H1 (cell line): ENCODE data around the gene GOLGA6C. TPM values are rescaled to one million over a fixed set of nuclear protein-coding genes. Genes with fewer than 3 reads are reported as not detected.

Experiments used
- CTCF ChIA-PET: fragments of 300-600 bp; sonication (Branson Sonifier 250); formaldehyde crosslinking; loops from one replicate; lab custom pipeline; 2021; ENCODE audit not compliant: partially characterized antibody; lab: Charles Lee
- POLR2A ChIA-PET: fragments of 300-600 bp; sonication (Branson Sonifier 250); formaldehyde crosslinking; loops from one replicate; lab custom pipeline; 2021; ENCODE audit warnings: inconsistent platforms; ENCODE audit not compliant: partially characterized antibody; lab: Charles Lee
- DNase-seq, 2 experiments: peaks; one replicate each; pipeline versions ENCODE4 v3.0.0 to v3.0.0-alpha.2; 2010 to 2022; ENCODE audit warnings: low spot score in 2 of 2, low read depth in 1 of 2, mixed read lengths in 1 of 2
- FAIRE-seq: peaks from 2 replicates; lab custom pipeline; 2011; peaks lifted over from hg19 to GRCh38; lab: Jason Lieb, UNC
- H2AFZ ChIP-seq: 2 replicates; pipeline ENCODE4 v1.8.1; 2012; ENCODE audit warnings: low read length, inconsistent platforms
- H2AK5ac ChIP-seq: 2 replicates; pipeline ENCODE4 v1.6.1; 2013; ENCODE audit warnings: low read depth, low read length
- H2BK120ac ChIP-seq: replicated peaks from 2 replicates; pipeline ENCODE3; 2013; ENCODE audit warnings: low read depth, low read length, inconsistent platforms
- H2BK12ac ChIP-seq: 2 replicates; pipeline ENCODE4 v1.6.1; 2013; ENCODE audit warnings: low read depth, low read length
- H2BK15ac ChIP-seq: 2 replicates; pipeline ENCODE4 v1.6.1; 2013; ENCODE audit warnings: low read length
- H2BK20ac ChIP-seq: 2 replicates; pipeline ENCODE4 v1.6.1; 2013; ENCODE audit warnings: low read length
- H2BK5ac ChIP-seq: 2 replicates; pipeline ENCODE4 v1.6.1; 2013; ENCODE audit warnings: low read depth, low read length
- H3K14ac ChIP-seq: 2 replicates; pipeline ENCODE4 v1.6.1; 2013; ENCODE audit warnings: inconsistent platforms; ENCODE audit not compliant: insufficient read length
- H3K18ac ChIP-seq: 2 replicates; pipeline ENCODE4 v1.6.1; 2013; ENCODE audit warnings: low read length; ENCODE audit errors: extremely low read depth
- H3K23ac ChIP-seq: 2 replicates; pipeline ENCODE4 v1.6.1; 2013; ENCODE audit warnings: inconsistent platforms; ENCODE audit not compliant: insufficient read length
- H3K23me2 ChIP-seq: 2 replicates; pipeline ENCODE4 v1.6.1; 2013; ENCODE audit warnings: low read depth, low read length
- H3K27ac ChIP-seq: 2 replicates; pipeline ENCODE4 v1.6.1; 2011; ENCODE audit warnings: low read depth, low read length, inconsistent platforms
- H3K27me3 ChIP-seq, 4 experiments: replicated peaks in 1 of 4; 1 replicate in 1 of 4; 2 replicates in 3 of 4; pipeline versions ENCODE4 v1.6.1 to v1.8.1; 2011 to 2013; ENCODE audit warnings: low read length in 3 of 4, mild to moderate bottlenecking in 3 of 4, inconsistent platforms in 2 of 4, mixed read lengths in 2 of 4, moderate library complexity in 1 of 4; ENCODE audit not compliant: control insufficient read depth in 3 of 4, insufficient read depth in 3 of 4; ENCODE audit errors: extremely low read depth in 1 of 4
- H3K36me3 ChIP-seq, 4 experiments: 2 replicates each; pipeline versions ENCODE4 v1.6.1 to v1.8.1; 2011 to 2013; ENCODE audit warnings: mild to moderate bottlenecking in 4 of 4, low read length in 3 of 4, moderate library complexity in 2 of 4, control low read depth in 1 of 4, inconsistent platforms in 1 of 4; ENCODE audit not compliant: insufficient read depth in 4 of 4, control insufficient read depth in 2 of 4
- H3K4ac ChIP-seq: replicated peaks from 2 replicates; pipeline ENCODE3; 2013; ENCODE audit warnings: low read length, low read depth, mixed read lengths, inconsistent platforms; ENCODE audit not compliant: insufficient read length
- H3K4me1 ChIP-seq, 4 experiments: replicated peaks in 1 of 4; 1 replicate in 1 of 4; 2 replicates in 3 of 4; pipeline versions ENCODE4 v1.6.1 to v1.8.1; 2011 to 2013; ENCODE audit warnings: low read length in 3 of 4, inconsistent platforms in 2 of 4, mixed read lengths in 1 of 4; ENCODE audit not compliant: insufficient read depth in 4 of 4, control insufficient read depth in 3 of 4
- H3K4me2 ChIP-seq, 2 experiments: 2 replicates each; pipeline versions ENCODE4 v1.6.1 to v1.8.1; 2011 to 2013; ENCODE audit warnings: low read depth in 2 of 2, low read length in 2 of 2, control low read depth in 1 of 2, inconsistent platforms in 1 of 2, mild to moderate bottlenecking in 1 of 2; ENCODE audit not compliant: insufficient read depth in 1 of 2
- H3K4me3 ChIP-seq, 4 experiments: fragments of 200-600, 300-600 bp in 1 of 4; sonication (generic), shearing (Covaris generic), sonication (Bioruptor Twin) in 1 of 4; 2 replicates each; pipeline versions ENCODE4 v1.5.1 to v1.8.1; 2011 to 2016; ENCODE audit warnings: low read length in 4 of 4, low read depth in 3 of 4, control low read depth in 2 of 4, inconsistent platforms in 2 of 4, mild to moderate bottlenecking in 2 of 4, mixed read lengths in 1 of 4, moderate library complexity in 1 of 4; ENCODE audit not compliant: insufficient read depth in 2 of 4; ENCODE audit errors: extremely low read depth in 1 of 4
- H3K56ac ChIP-seq: replicated peaks from 2 replicates; pipeline ENCODE3; 2013; ENCODE audit warnings: low read depth, mild to moderate bottlenecking, mixed read lengths, low read length, inconsistent platforms; ENCODE audit not compliant: insufficient read length
- H3K79me1 ChIP-seq: 2 replicates; pipeline ENCODE4 v1.6.1; 2013; ENCODE audit warnings: low read depth, low read length, control low read depth
- H3K79me2 ChIP-seq, 2 experiments: 2 replicates each; pipeline versions ENCODE4 v1.6.1 to v1.8.1; 2012 to 2013; ENCODE audit warnings: low read length in 2 of 2, mild to moderate bottlenecking in 2 of 2, inconsistent platforms in 1 of 2; ENCODE audit not compliant: insufficient read depth in 2 of 2, control insufficient read depth in 1 of 2
- H3K9ac ChIP-seq, 4 experiments: replicated peaks in 1 of 4; 1 replicate in 1 of 4; 2 replicates in 3 of 4; pipeline versions ENCODE4 v1.6.1 to v1.8.1; 2011 to 2013; ENCODE audit warnings: low read depth in 3 of 4, low read length in 3 of 4, control low read depth in 2 of 4, mild to moderate bottlenecking in 2 of 4, moderate library complexity in 2 of 4, inconsistent platforms in 1 of 4; ENCODE audit errors: extremely low read depth in 1 of 4
- H3K9me3 ChIP-seq, 2 experiments: 2 replicates each; pipeline versions ENCODE4 v1.6.1 to v1.8.1; 2012 to 2013; ENCODE audit warnings: mild to moderate bottlenecking in 2 of 2, moderate library complexity in 2 of 2, control low read depth in 1 of 2, inconsistent platforms in 1 of 2, low read depth in 1 of 2, low read length in 1 of 2, mixed read lengths in 1 of 2; ENCODE audit not compliant: insufficient read depth in 2 of 2
- H4K20me1 ChIP-seq, 2 experiments: replicated peaks in 1 of 2; 2 replicates each; pipeline versions ENCODE3 to v1.8.1; 2011 to 2013; ENCODE audit warnings: inconsistent platforms in 2 of 2, low read length in 2 of 2, mild to moderate bottlenecking in 1 of 2; ENCODE audit not compliant: insufficient read depth in 2 of 2, control insufficient read depth in 1 of 2
- H4K5ac ChIP-seq: 2 replicates; pipeline ENCODE4 v1.6.1; 2013; ENCODE audit warnings: low read length, low read depth, mixed read lengths, inconsistent platforms; ENCODE audit not compliant: insufficient read length
- H4K8ac ChIP-seq: 2 replicates; pipeline ENCODE4 v1.8.0; 2013; ENCODE audit warnings: mild to moderate bottlenecking, moderate library complexity, low read length, inconsistent platforms; ENCODE audit not compliant: insufficient read depth; ENCODE audit errors: extremely low read depth
- H4K91ac ChIP-seq: replicated peaks from 2 replicates; pipeline ENCODE3; 2013; ENCODE audit warnings: low read length, mixed read lengths, inconsistent platforms; ENCODE audit not compliant: insufficient read length
- BACH1 ChIP-seq: IDR thresholded peaks from 2 replicates; pipeline ENCODE4 v1.6.1; 2012; ENCODE audit warnings: low read length, improper control_type of control experiment
- CEBPB ChIP-seq: IDR thresholded peaks from 2 replicates; pipeline ENCODE4 v1.6.1; 2012; ENCODE audit warnings: low read depth, low read length
- EGR1 ChIP-seq: IDR thresholded peaks from 2 replicates; pipeline ENCODE4 v1.6.1; 2011; ENCODE audit warnings: low read depth, low read length, borderline replicate concordance
- NANOG ChIP-seq: IDR thresholded peaks from 2 replicates; pipeline ENCODE4 v1.6.1; 2011; ENCODE audit warnings: low read length, low read depth, mild to moderate bottlenecking, inconsistent platforms; ENCODE audit not compliant: insufficient read depth, poor library complexity, severe bottlenecking
- RAD21 ChIP-seq, 2 experiments: IDR thresholded peaks in 1 of 2; conservative IDR thresholded peaks in 1 of 2; 2 replicates each; pipeline ENCODE4 v1.6.1; 2011; ENCODE audit warnings: low read depth in 2 of 2, low read length in 2 of 2, improper control_type of control experiment in 1 of 2, inconsistent platforms in 1 of 2, mild to moderate bottlenecking in 1 of 2, moderate library complexity in 1 of 2
- SP2 ChIP-seq: IDR thresholded peaks from 2 replicates; pipeline ENCODE4 v1.6.1; 2012; ENCODE audit warnings: mild to moderate bottlenecking, low read length, inconsistent platforms
- SUZ12 ChIP-seq: fragments of 200-600 bp; sonication (generic); IDR thresholded peaks from 2 replicates; pipeline ENCODE4 v1.6.1; 2012; ENCODE audit warnings: mild to moderate bottlenecking, inconsistent platforms, low read length, moderate library complexity, mixed read lengths
- TBP ChIP-seq: IDR thresholded peaks from 2 replicates; pipeline ENCODE4 v1.6.1; 2011; ENCODE audit warnings: low read depth, low read length, improper control_type of control experiment
- WGBS, 2 experiments: shearing (Covaris generic) in 1 of 2; methylation state at CpG; one replicate each; pipeline versions ENCODE4 v1.1.6 to v1.1.7; 2013 to 2015; ENCODE audit warnings: low lambda C conversion rate in 2 of 2, mixed read lengths in 2 of 2, inconsistent platforms in 1 of 2, low coverage in 1 of 2, missing lambda C conversion rate in 1 of 2; ENCODE audit not compliant: insufficient replicate concordance in 2 of 2, insufficient coverage in 1 of 2, insufficient read length in 1 of 2; ENCODE audit errors: extremely low coverage in 1 of 2, missing lambda C conversion rate in 1 of 2; 5-methylcytosine and 5-hydroxymethylcytosine counted together
- polyA plus RNA-seq, 7 experiments: library from polyadenylated mRNA; depleted of rRNA in 3 of 7; stranded (reverse) in 5 of 7; unstranded in 2 of 7; fragments of >200 nt in 5 of 7; fragments of 200-250 nt in 2 of 7; gene quantifications; 1 replicate in 5 of 7; 2 replicates in 1 of 7; 4 replicates in 1 of 7; pipeline versions ENCODE4 v1.2.1 to v1.2.3, GENCODE V29; 2011 to 2013; ENCODE audit warnings: missing spikeins in 2 of 7, mixed read lengths in 2 of 7
- total RNA-seq: library from RNA; stranded (reverse); fragmentation: NEBNext Ultra II Directional; extraction: Animal tissue kit (Norgen Biotek cat#: 25700); gene quantifications from 2 replicates; pipeline ENCODE4 v1.2.1, GENCODE V29; 2021

GOLGA6C gene
- total and polyA plus RNA-seq, 2 of the 8 experiments (the other 6 are each of a cell fraction or from before 2014, with no cell fraction given) = 0.14 to 0.35 TPM

GRCh38 chr15:75238150-75238549 is 20.0 kb upstream of the GOLGA6C start:
- Histone ChIP-seq H3K56ac (no peak overlapping the region), H4K91ac (no peak overlapping the region), H3K79me2 (no peaks in the 10 kb centered on the region), H3K36me3 (no peaks in the 10 kb centered on the region), H3K79me1 (no peaks in the 10 kb centered on the region)
- CTCF ChIA-PET = no interaction called here
- POLR2A ChIA-PET = no interaction called here
- TF ChIP-seq SUZ12 (no peak), TBP (no peak), EGR1 (no peak), NANOG (no peak), RAD21 (IDR thresholded peaks at IDR 0.05 in 1 of 2, conservative IDR thresholded peaks at IDR 0.05 in 1 of 2; ENCODE audit: low read depth in 2 of 2, low read length in 2 of 2) (no peak), CEBPB (no peak), BACH1 (no peak), SP2 (no peak)
- TF ChIP-seq, all 59 proteins: peak for 0
- no peak overlapping the region for H3K9ac ChIP-seq
- FAIRE-seq (no peak), DNase-seq (no peak)
- H2AK5ac ChIP-seq = no peak overlapping the region
- no peaks in the 10 kb centered on the region; a peak in 1 of 7 replicates for H3K27me3 ChIP-seq
- H3K9me3 ChIP-seq = no peaks in the 10 kb centered on the region
- no peak overlapping the region for H4K8ac ChIP-seq
- H3K23ac ChIP-seq = no peak overlapping the region
- no peak overlapping the region for H3K4me2 ChIP-seq
- no peak overlapping the region for H3K18ac ChIP-seq
- no peak overlapping the region for H3K14ac ChIP-seq
- H2BK120ac ChIP-seq = no peak overlapping the region
- H2BK12ac ChIP-seq = no peak overlapping the region; the same call in 1 of the 2 replicates
- H3K23me2 ChIP-seq = no peaks in the 10 kb centered on the region
- WGBS, 2 experiments = 86% methylated on average over 2 of the region's 5 CpGs; no CpG with 5 or more reads in 1 of the 2 experiments
- peaks cover 0 to 3% (median 1%) of the 10 kb centered on the region in 4 experiments; a peak in 2 of 7 replicates for H3K4me1 ChIP-seq
- peak overlapping the region; percentile 0; the same call in 1 of the 2 replicates for H2BK15ac ChIP-seq
- no peaks in the 10 kb centered on the region for H4K20me1 ChIP-seq
- H3K4me3 ChIP-seq = no peak overlapping the region
- no peak overlapping the region for H3K27ac ChIP-seq
- H2AFZ ChIP-seq = no peak overlapping the region
- no peak overlapping the region for H2BK5ac ChIP-seq
- no peak overlapping the region for H3K4ac ChIP-seq
- no peak overlapping the region for H4K5ac ChIP-seq
- H2BK20ac ChIP-seq = no peak overlapping the region
